Smooth muscle cell (in vitro differentiated cells): ENCODE results near the gene LRRK1. TPM values are rescaled to one million over a fixed set of nuclear protein-coding genes. Genes with fewer than 3 reads are reported as not detected.

Experiments used
- DNase-seq: peaks from one replicate; lab custom pipeline; 2025; ENCODE audit not compliant: unreplicated experiment; lab: John Stamatoyannopoulos, UW
- H2AFZ ChIP-seq: fragments of 200-600 bp; sonication (generic); 2 replicates; pipeline ENCODE4 v1.6.0; 2016; ENCODE audit warnings: antibody characterized with exemption, low read depth, mild to moderate bottlenecking
- H3F3A ChIP-seq: fragments of 200-600 bp; sonication (generic); 2 replicates; pipeline ENCODE4 v1.6.0; 2017; ENCODE audit warnings: antibody characterized with exemption, low read depth
- H3K27ac ChIP-seq: fragments of 200-600 bp; sonication (generic); 2 replicates; pipeline ENCODE4 v1.5.1; 2016; ENCODE audit warnings: low read depth, mild to moderate bottlenecking
- H3K27me3 ChIP-seq: fragments of 200-600 bp; sonication (generic); 2 replicates; pipeline ENCODE4 v1.6.1; 2016; ENCODE audit warnings: low read depth, mild to moderate bottlenecking
- H3K36me3 ChIP-seq: fragments of 200-600 bp; sonication (generic); 2 replicates; pipeline ENCODE4 v1.5.1; 2016; ENCODE audit warnings: low read depth
- H3K4me1 ChIP-seq: fragments of 200-600 bp; sonication (generic); 2 replicates; pipeline ENCODE4 v1.5.1; 2016; ENCODE audit warnings: low read depth
- H3K4me2 ChIP-seq: fragments of 200-600 bp; sonication (generic); 2 replicates; pipeline ENCODE4 v1.6.0; 2016; ENCODE audit warnings: mild to moderate bottlenecking
- H3K4me3 ChIP-seq: fragments of 200-600 bp; sonication (generic); 2 replicates; pipeline ENCODE4 v1.5.1; 2016; ENCODE audit warnings: mild to moderate bottlenecking
- H3K79me2 ChIP-seq: fragments of 200-600 bp; sonication (generic); 2 replicates; pipeline ENCODE4 v1.6.0; 2016; ENCODE audit warnings: low read depth, mild to moderate bottlenecking
- H3K9ac ChIP-seq: fragments of 200-600 bp; sonication (generic); 2 replicates; pipeline ENCODE4 v1.6.0; 2016; ENCODE audit warnings: low read depth
- H3K9me3 ChIP-seq: fragments of 200-600 bp; sonication (generic); replicated peaks from 2 replicates; pipeline ENCODE4 v1.5.1; 2016; ENCODE audit warnings: low read depth
- H4K20me1 ChIP-seq: fragments of 200-600 bp; sonication (generic); 2 replicates; pipeline ENCODE4 v1.6.0; 2016; ENCODE audit warnings: low read depth
- CTCF ChIP-seq: fragments of 200-600 bp; sonication (generic); IDR thresholded peaks from 2 replicates; pipeline ENCODE4 v1.5.1; 2017; ENCODE audit warnings: borderline replicate concordance, mild to moderate bottlenecking, antibody characterized with exemption; ENCODE audit not compliant: insufficient read depth, poor library complexity, severe bottlenecking
- WGBS: methylation state at CpG from one replicate; pipeline ENCODE4 v1.1.7; 2016; ENCODE audit warnings: low lambda C conversion rate; 5-methylcytosine and 5-hydroxymethylcytosine counted together
- polyA plus RNA-seq: library from polyadenylated mRNA; unstranded; fragments of >200 nt; fragmentation: Nextera tagmentation; extraction: Ambion mirVana; gene quantifications from 2 replicates; pipeline ENCODE4 v1.2.1, GENCODE V29; 2016
- total RNA-seq: library from RNA; depleted of rRNA; stranded (reverse); fragments of >200 nt; gene quantifications from 2 replicates; pipeline ENCODE4 v1.2.3, GENCODE V29; 2014

Gene LRRK1
- total and polyA plus RNA-seq, 2 experiments from 2014 or later, result 1.1 to 1.6 TPM

GRCh38 chr15:100926258-100926657 lies 7.1 kb downstream of the LRRK1 start:
- no peaks in the 10 kb centered on the region for H4K20me1 ChIP-seq
- no peaks in the 10 kb centered on the region for H3K36me3 ChIP-seq
- no peaks in the 10 kb centered on the region for H3K79me2 ChIP-seq
- DNase-seq, result no peak
- H3K4me1 ChIP-seq, result peaks cover 4% of the 10 kb centered on the region
- no peak for TF ChIP-seq CTCF
- H2AFZ ChIP-seq, result no peak overlapping the region
- H3K4me2 ChIP-seq, result no peak overlapping the region
- no peak overlapping the region for H3K27ac ChIP-seq
- no peak overlapping the region for H3K9ac ChIP-seq
- H3K4me3 ChIP-seq, result no peak overlapping the region
- peaks cover 13% of the 10 kb centered on the region for H3K27me3 ChIP-seq
- WGBS, result 76% methylated on average over 11 of the region's 11 CpGs
- no peaks in the 10 kb centered on the region for H3K9me3 ChIP-seq
- no peaks in the 10 kb centered on the region for H3F3A ChIP-seq

GRCh38 chr15:100926971-100927756 lies 8.0 kb downstream of the LRRK1 start:
- no peak overlapping the region for H3K9ac ChIP-seq
- TF ChIP-seq CTCF, result no peak

GRCh38 chr15:100928632-100929280 lies 9.6 kb downstream of the LRRK1 start:
- Histone ChIP-seq H3K9ac (no peak overlapping the region), H3K36me3 (no peaks in the 10 kb centered on the region), H4K20me1 (no peaks in the 10 kb centered on the region), H3K4me1 (peaks cover 4% of the 10 kb centered on the region), H3K4me3 (no peak overlapping the region), H3K9me3 (no peaks in the 10 kb centered on the region), H3F3A (no peaks in the 10 kb centered on the region), H3K27me3 (no peaks in the 10 kb centered on the region), H3K4me2 (no peak overlapping the region), H2AFZ (no peak overlapping the region), H3K79me2 (no peaks in the 10 kb centered on the region), H3K27ac (peak overlapping the region; percentile 38)
- DNase-seq, result no peak
- no peak for TF ChIP-seq CTCF
- WGBS, result 85% methylated on average over 13 of the region's 13 CpGs

More at GRCh38 chr15:100926971-100927756, 8.0 kb downstream of the LRRK1 start:
- H3K4me3 ChIP-seq, result no peak overlapping the region
- no peaks in the 10 kb centered on the region for H3K9me3 ChIP-seq
- H3K4me2 ChIP-seq, result no peak overlapping the region
- no peaks in the 10 kb centered on the region for H3K36me3 ChIP-seq
- no peak overlapping the region for H2AFZ ChIP-seq
- H3K4me1 ChIP-seq, result peaks cover 4% of the 10 kb centered on the region
- H3F3A ChIP-seq, result no peaks in the 10 kb centered on the region
- peaks cover 4% of the 10 kb centered on the region for H3K27me3 ChIP-seq
- 87% methylated on average over 11 of the region's 11 CpGs for WGBS
- DNase-seq, result no peak
- no peaks in the 10 kb centered on the region for H4K20me1 ChIP-seq
- H3K79me2 ChIP-seq, result no peaks in the 10 kb centered on the region
- no peak overlapping the region for H3K27ac ChIP-seq

GRCh38 chr15:100929641-100930042 lies 10.5 kb downstream of the LRRK1 start:
- H3K4me3 ChIP-seq, result no peak overlapping the region
- H4K20me1 ChIP-seq, result no peaks in the 10 kb centered on the region
- H3K4me1 ChIP-seq, result peaks cover 4% of the 10 kb centered on the region
- DNase-seq, result no peak
- no peaks in the 10 kb centered on the region for H3F3A ChIP-seq
- no peak overlapping the region for H3K27ac ChIP-seq
- H3K27me3 ChIP-seq, result no peaks in the 10 kb centered on the region
- H2AFZ ChIP-seq, result no peak overlapping the region
- H3K4me2 ChIP-seq, result no peak overlapping the region
- no peak for TF ChIP-seq CTCF
- H3K9ac ChIP-seq, result no peak overlapping the region
- no peaks in the 10 kb centered on the region for H3K79me2 ChIP-seq
- H3K36me3 ChIP-seq, result no peaks in the 10 kb centered on the region
- no peaks in the 10 kb centered on the region for H3K9me3 ChIP-seq
- WGBS, result 42% methylated on average over 6 of the region's 6 CpGs
